SH-SY5Y (cell line): ENCODE measurements around the gene PHLDA3.

Source experiments
- GATA2 ChIP-seq: IDR thresholded peaks from 2 replicates; pipeline ENCODE4 v1.6.1; 2011; ENCODE audit warnings: mild to moderate bottlenecking, low read depth, low read length
- GATA3 ChIP-seq: IDR thresholded peaks from 2 replicates; pipeline ENCODE4 v1.6.1; 2011; ENCODE audit warnings: low read depth, mild to moderate bottlenecking, low read length, moderate library complexity

The PHLDA3 gene

GRCh38 chr1:201496296-201496690, 27.3 kb upstream of the PHLDA3 start:
- TF ChIP-seq GATA2 (no peak), GATA3 (no peak)

GRCh38 chr1:201495551-201496295, 26.7 kb upstream of the PHLDA3 start:
- no peak for TF ChIP-seq GATA2
- no peak for TF ChIP-seq GATA3

GRCh38 chr1:201493757-201494617, 25.0 kb upstream of the PHLDA3 start:
- TF ChIP-seq GATA2 (no peak), GATA3 (no peak)

GRCh38 chr1:201491896-201492511, 23.0 kb upstream of the PHLDA3 start:
- TF ChIP-seq GATA2 (no peak), GATA3 (no peak)

- TF ChIP-seq GATA3 (no peak), GATA2 (no peak)
Measured at GRCh38 chr1:201490708-201491131, 21.7 kb upstream of the PHLDA3 start.

- TF ChIP-seq GATA3 = no peak
- no peak for TF ChIP-seq GATA2
Measured at GRCh38 chr1:201489643-201490261, 20.8 kb upstream of the PHLDA3 start.

- TF ChIP-seq GATA2 (no peak), GATA3 (no peak)
Measured at GRCh38 chr1:201488830-201489589, 20.0 kb upstream of the PHLDA3 start.

- TF ChIP-seq GATA2 (no peak), GATA3 (no peak)
Measured at GRCh38 chr1:201487742-201488141, 18.8 kb upstream of the PHLDA3 start.

GRCh38 chr1:201486187-201486586, 17.2 kb upstream of the PHLDA3 start:
- no peak for TF ChIP-seq GATA3

- TF ChIP-seq GATA2 (no peak), GATA3 (no peak)
Measured at GRCh38 chr1:201485184-201485774, 16.3 kb upstream of the PHLDA3 start.

- TF ChIP-seq GATA2 (no peak), GATA3 (no peak)
Measured at GRCh38 chr1:201483373-201483949, 14.5 kb upstream of the PHLDA3 start.

GRCh38 chr1:201482755-201483154, 13.8 kb upstream of the PHLDA3 start:
- TF ChIP-seq GATA2 = no peak
- TF ChIP-seq GATA3 = no peak

- TF ChIP-seq GATA2 (no peak), GATA3 (no peak)
Measured at GRCh38 chr1:201481761-201482493, 12.9 kb upstream of the PHLDA3 start.

- TF ChIP-seq GATA3 (no peak), GATA2 (no peak)
Measured at GRCh38 chr1:201481004-201481380, 12.0 kb upstream of the PHLDA3 start.
